MCF 10A (cell line): ENCODE measurements around the gene TCF15. TPM values are rescaled to one million over a fixed set of nuclear protein-coding genes. Genes with fewer than 3 reads are reported as not detected.

Experiments used
- BruUV-seq: library from RNA; stranded (reverse); fragments of 400-500 nt; replicated peaks from 2 replicates; lab custom pipeline; 2021; lab: Mats Ljungman, UMichigan
- CTCF ChIA-PET: fragments of 300-600 bp; sonication (Branson Sonifier 250); formaldehyde crosslinking; extraction: SDS; loops from one replicate; lab custom pipeline; 2021; ENCODE audit warnings: antibody characterized with exemption, inconsistent platforms; lab: Yijun Ruan, JAX
- POLR2A ChIA-PET: fragments of 300-600, 350-650 bp; sonication (Branson Sonifier 250); formaldehyde crosslinking; extraction: SDS; loops from one replicate; lab custom pipeline; 2020; ENCODE audit warnings: antibody characterized with exemption, inconsistent platforms; lab: Yijun Ruan, JAX
- DNase-seq: peaks from one replicate; pipeline ENCODE4 v3.0.0-alpha.2; 2018; ENCODE audit not compliant: unreplicated experiment
- H3K27ac Mint-ChIP-seq: one replicate; pipeline ENCODE4 v1.8.0; 2022; ENCODE audit warnings: mild to moderate bottlenecking, low read depth, mixed read lengths; ENCODE audit not compliant: unreplicated experiment
- H3K27me3 Mint-ChIP-seq: one replicate; pipeline ENCODE4 v1.8.0; 2022; ENCODE audit warnings: mixed read lengths; ENCODE audit not compliant: insufficient read depth, unreplicated experiment
- H3K36me3 Mint-ChIP-seq: one replicate; pipeline ENCODE4 v1.8.0; 2022; ENCODE audit warnings: mild to moderate bottlenecking, moderate library complexity, mixed read lengths; ENCODE audit not compliant: insufficient read depth, unreplicated experiment
- H3K4me1 Mint-ChIP-seq: one replicate; pipeline ENCODE4 v1.8.0; 2022; ENCODE audit warnings: mixed read lengths; ENCODE audit not compliant: insufficient read depth, unreplicated experiment
- H3K4me3 Mint-ChIP-seq: one replicate; pipeline ENCODE4 v1.8.0; 2022; ENCODE audit warnings: mild to moderate bottlenecking, moderate library complexity, mixed read lengths; ENCODE audit not compliant: unreplicated experiment
- H3K9me3 Mint-ChIP-seq: one replicate; pipeline ENCODE4 v1.8.0; 2022; ENCODE audit warnings: mixed read lengths; ENCODE audit not compliant: unreplicated experiment
- CTCF ChIP-seq: fragments of 200-600 bp; IDR thresholded peaks from one replicate; pipeline ENCODE4 v1.8.0; 2022; ENCODE audit warnings: antibody characterized with exemption, mild to moderate bottlenecking; ENCODE audit not compliant: unreplicated experiment
- intact Hi-C: fragments of 100-400 bp; cut with micrococcal nuclease; formaldehyde crosslinking; loops from 2 replicates; pipeline ENCODE4 v1.14.1; 2022
- total RNA-seq: library from RNA; stranded (reverse); gene quantifications from 2 replicates; pipeline ENCODE4 v1.2.3, GENCODE V29; 2022

Gene TCF15
- total RNA-seq, 1 experiment from 2014 or later = not detected

- POLR2A ChIA-PET = interaction anchor here (0.6 kb wide), 1 partner anchor 38 kb away, joined by 3 read pairs; no protein-coding TSS in a partner anchor
- CTCF ChIA-PET = interaction anchor here (1.3 to 1.7 kb wide), 2 partner anchors 14 to 47 kb away, joined by 3 to 6 read pairs; no protein-coding TSS in a partner anchor
- no peak overlapping the region for H3K27ac Mint-ChIP-seq
Observed at GRCh38 chr20:598133-598850, 11.8 kb downstream of the TCF15 start.

GRCh38 chr20:597560-597959 is 12.5 kb downstream of the TCF15 start:
- no peak for DNase-seq
- intact Hi-C loops = no loop called here
- BruUV-seq = no TSS peak
- Mint-ChIP-seq H3K4me3 (no peak overlapping the region), H3K9me3 (no peaks in the 10 kb centered on the region), H3K36me3 (no peaks in the 10 kb centered on the region), H3K4me1 (no peaks in the 10 kb centered on the region), H3K27me3 (peaks cover 2% of the 10 kb centered on the region), H3K27ac (no peak overlapping the region)
- TF ChIP-seq CTCF = no peak
- ChIA-PET POLR2A (no interaction called here), CTCF (interaction anchor here (1.3 to 1.7 kb wide), 2 partner anchors 14 to 48 kb away, joined by 3 to 6 read pairs; no protein-coding TSS in a partner anchor)

More at GRCh38 chr20:598133-598850, 11.8 kb downstream of the TCF15 start:
- no peaks in the 10 kb centered on the region for H3K4me1 Mint-ChIP-seq
- no peak overlapping the region for H3K4me3 Mint-ChIP-seq
- intact Hi-C loops = no loop called here
- no peaks in the 10 kb centered on the region for H3K27me3 Mint-ChIP-seq
- BruUV-seq = no TSS peak
- no peaks in the 10 kb centered on the region for H3K36me3 Mint-ChIP-seq
- no peak for TF ChIP-seq CTCF
- H3K9me3 Mint-ChIP-seq = no peaks in the 10 kb centered on the region
- DNase-seq = no peak

- ChIA-PET CTCF (interaction anchor here (0.6 to 1.1 kb wide), 3 partner anchors 23 to 361 kb away, joined by 3 to 5 read pairs (median 4); no protein-coding TSS in a partner anchor), POLR2A (no interaction called here)
- H3K27ac Mint-ChIP-seq = no peak overlapping the region
- H3K4me1 Mint-ChIP-seq = no peaks in the 10 kb centered on the region
- no peak for TF ChIP-seq CTCF
- intact Hi-C loops = no loop called here
- no peaks in the 10 kb centered on the region for H3K9me3 Mint-ChIP-seq
- no peak for DNase-seq
- no TSS peak for BruUV-seq
- H3K27me3 Mint-ChIP-seq = peaks cover 22% of the 10 kb centered on the region
- no peaks in the 10 kb centered on the region for H3K36me3 Mint-ChIP-seq
- H3K4me3 Mint-ChIP-seq = no peak overlapping the region
Observed at GRCh38 chr20:595330-596308, 14.5 kb downstream of the TCF15 start.
